Cerebellar nuclear complex (tissue), 1 donor: ENCODE data around the gene APAF1.
A peak's percentile ranks its signal among the peaks of the same experiment; 100 is the strongest.
"Not testable (repeated sequence)": the region's sequence is repeated elsewhere in the genome, so short reads cannot be mapped to it uniquely, and the experiment has no call there.

ENCODE experiments used
- DNase-seq, 2 experiments: peaks; one replicate each; lab custom pipeline; 2025; lab: John Stamatoyannopoulos, UW

The APAF1 gene, protein sequence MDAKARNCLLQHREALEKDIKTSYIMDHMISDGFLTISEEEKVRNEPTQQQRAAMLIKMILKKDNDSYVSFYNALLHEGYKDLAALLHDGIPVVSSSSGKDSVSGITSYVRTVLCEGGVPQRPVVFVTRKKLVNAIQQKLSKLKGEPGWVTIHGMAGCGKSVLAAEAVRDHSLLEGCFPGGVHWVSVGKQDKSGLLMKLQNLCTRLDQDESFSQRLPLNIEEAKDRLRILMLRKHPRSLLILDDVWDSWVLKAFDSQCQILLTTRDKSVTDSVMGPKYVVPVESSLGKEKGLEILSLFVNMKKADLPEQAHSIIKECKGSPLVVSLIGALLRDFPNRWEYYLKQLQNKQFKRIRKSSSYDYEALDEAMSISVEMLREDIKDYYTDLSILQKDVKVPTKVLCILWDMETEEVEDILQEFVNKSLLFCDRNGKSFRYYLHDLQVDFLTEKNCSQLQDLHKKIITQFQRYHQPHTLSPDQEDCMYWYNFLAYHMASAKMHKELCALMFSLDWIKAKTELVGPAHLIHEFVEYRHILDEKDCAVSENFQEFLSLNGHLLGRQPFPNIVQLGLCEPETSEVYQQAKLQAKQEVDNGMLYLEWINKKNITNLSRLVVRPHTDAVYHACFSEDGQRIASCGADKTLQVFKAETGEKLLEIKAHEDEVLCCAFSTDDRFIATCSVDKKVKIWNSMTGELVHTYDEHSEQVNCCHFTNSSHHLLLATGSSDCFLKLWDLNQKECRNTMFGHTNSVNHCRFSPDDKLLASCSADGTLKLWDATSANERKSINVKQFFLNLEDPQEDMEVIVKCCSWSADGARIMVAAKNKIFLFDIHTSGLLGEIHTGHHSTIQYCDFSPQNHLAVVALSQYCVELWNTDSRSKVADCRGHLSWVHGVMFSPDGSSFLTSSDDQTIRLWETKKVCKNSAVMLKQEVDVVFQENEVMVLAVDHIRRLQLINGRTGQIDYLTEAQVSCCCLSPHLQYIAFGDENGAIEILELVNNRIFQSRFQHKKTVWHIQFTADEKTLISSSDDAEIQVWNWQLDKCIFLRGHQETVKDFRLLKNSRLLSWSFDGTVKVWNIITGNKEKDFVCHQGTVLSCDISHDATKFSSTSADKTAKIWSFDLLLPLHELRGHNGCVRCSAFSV (N-terminal part only)

DNA sequence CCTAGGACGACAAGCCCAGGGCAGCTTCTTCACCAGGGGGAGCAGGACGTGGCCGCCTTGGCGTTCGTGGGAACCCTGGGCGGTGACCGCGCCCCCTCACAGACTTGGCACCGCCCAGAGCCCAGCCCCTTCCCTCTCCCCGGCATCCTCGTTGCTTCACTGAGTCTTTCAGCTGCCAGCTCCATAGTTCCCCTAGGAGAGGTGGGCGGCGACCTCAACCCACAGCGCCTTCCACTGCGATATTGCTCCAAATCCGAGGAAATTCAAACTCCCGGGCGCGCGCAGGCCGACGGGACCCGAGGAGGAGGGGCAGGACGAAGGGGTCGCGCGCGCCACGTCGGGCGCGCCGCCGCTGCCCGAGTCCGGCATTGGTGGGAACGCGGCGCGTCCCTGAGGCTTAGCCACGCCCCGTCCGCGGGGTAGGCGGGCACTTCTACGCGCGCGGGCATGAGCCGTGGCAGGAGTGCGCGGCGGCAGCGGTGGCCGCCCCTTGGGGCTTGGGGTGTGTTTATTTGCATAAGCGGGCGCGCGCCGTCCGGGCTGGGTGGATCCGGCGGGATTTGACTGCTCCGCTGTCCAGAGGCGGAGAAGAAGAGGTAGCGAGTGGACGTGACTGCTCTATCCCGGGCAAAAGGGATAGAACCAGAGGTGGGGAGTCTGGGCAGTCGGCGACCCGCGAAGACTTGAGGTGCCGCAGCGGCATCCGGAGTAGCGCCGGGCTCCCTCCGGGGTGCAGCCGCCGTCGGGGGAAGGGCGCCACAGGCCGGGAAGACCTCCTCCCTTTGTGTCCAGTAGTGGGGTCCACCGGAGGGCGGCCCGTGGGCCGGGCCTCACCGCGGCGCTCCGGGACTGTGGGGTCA is at the start of gene APAF1, which contains the start of gene IKBIP:
APAF1 (plus strand) TSS at position 579 of the 860 bp plus-strand sequence. CDS start 3,070 bp downstream, outside the sequence.
IKBIP (minus strand) TSS at position 77 of the 860 bp plus-strand sequence. CDS start 87 bp downstream, outside the sequence.
- DNase-seq: peak in 1 of 2 experiments; percentile 56

DNA sequence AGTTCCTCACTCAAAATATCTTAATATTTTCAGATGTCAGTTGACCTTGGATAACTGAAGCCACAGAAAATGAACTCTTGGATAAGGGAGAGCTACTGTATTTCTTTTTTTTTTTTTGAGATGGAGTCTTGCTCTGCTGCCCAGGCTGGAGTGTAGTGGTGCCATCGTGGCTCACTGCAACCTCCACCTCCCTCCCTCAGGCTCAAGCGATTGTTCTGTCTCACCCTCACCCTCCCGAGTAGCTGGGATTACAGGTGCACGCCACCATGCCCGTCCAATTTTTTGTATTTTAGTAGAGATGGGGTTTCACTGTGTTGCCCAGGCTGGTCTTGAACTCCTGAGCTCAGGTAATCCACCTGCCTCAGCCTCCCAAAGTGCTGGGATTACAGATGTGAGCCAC is 47.8 kb upstream of the APAF1 start:
- DNase-seq: not testable (repeated sequence)

DNA sequence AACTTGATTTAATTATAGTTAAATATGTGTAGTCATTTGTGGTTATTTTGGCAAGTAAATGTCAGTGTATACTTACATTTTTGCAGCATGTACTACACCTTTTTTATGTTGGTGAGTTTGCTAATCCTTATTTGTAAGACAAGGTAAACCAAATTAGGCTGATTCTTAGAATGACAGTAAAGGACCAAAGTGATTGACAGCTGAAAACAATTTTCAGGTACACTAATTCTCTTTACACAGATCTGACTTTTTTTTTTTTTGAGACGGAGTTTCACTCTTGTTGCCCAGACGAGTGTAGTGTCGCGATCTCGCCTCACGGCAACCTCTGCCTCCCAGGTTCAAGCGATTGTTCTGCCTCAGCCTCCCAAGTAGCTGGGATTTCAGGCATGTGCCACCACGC is 43.2 kb upstream of the APAF1 start:
- no peak for DNase-seq

- DNase-seq: no peak
Measured at GRCh38 chr12:98606359-98606988, 38.6 kb upstream of the APAF1 start.

- no peak for DNase-seq
Measured at GRCh38 chr12:98610596-98610995, 34.5 kb upstream of the APAF1 start.

- no peak for DNase-seq
Measured at GRCh38 chr12:98612696-98613334, 32.3 kb upstream of the APAF1 start.

DNA sequence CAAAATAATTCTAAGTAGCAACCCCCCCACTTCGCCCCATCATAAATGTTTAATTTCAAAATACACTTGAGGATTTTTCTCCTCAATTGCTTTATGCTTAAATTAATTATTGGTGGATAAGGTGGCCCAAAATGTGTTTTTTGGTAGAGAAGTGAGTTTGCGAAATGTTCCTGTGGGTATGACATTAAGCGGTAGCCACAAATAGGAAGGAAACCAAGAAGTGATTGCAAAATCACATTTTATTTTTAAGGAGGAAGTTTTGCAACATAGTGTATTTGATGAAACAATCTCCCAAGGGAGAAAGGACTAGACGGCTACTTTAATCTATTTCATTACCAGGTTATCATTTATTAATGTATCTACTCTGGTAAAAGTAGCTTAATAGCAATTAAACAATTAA is 26.1 kb upstream of the APAF1 start:
- no peak for DNase-seq

DNA sequence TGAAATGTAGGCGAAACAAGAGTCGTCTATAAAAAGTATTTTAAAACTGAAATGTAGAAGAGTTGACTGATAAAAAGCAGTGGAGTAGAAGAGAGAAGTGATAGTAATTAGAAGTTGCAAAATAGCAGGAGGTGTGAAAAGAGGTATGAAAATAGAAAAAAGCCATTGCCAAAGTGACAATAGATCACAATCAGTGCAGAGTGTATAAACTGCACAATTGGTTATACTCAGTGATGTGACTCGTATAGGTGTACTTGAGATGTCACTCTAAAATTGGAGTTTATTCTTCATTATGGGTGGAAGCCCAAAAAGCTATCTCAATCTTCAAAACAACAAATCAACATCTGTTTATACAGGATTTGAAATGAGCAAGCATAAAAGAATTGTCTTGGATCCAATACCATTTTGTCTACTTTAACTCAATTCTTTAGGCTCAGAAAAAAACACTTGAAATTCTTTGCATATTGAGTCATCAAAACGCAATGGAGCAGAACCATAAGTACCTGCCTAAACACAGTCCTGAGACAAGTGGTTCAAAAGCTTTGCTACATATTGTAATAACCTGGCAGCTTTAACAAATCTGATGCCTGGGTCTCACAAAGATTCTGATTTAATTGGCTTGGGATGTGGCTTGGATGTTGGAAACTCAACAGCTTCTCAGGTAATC is 9.3 kb upstream of the APAF1 start:
- no peak for DNase-seq

DNA sequence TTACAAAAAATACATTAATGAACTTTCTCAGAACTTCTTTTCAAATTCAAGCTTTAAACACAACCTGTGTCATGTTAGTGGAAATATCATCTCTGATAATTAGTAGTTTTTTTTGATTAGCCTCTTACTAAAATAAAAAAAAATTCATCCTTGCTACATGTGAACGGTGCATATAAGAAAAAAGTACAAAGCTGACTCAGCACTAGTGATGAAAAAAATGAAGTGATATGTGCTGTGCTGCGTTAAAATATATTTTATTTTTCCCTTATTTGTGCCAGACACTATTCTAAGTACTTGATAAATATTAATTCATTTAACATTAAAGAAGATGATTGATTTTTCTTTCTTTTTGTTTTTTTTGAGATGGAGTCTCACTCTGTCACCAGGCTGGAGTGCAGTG is 8.0 kb upstream of the APAF1 start:
- no peak for DNase-seq

- DNase-seq: no peak
Measured at GRCh38 chr12:98638009-98638408, 7.1 kb upstream of the APAF1 start.

GRCh38 chr12:98639491-98639890 is 5.6 kb upstream of the APAF1 start:
- DNase-seq: no peak

GRCh38 chr12:98642801-98643200 is 2.3 kb upstream of the APAF1 start:
- not testable (repeated sequence) for DNase-seq

GRCh38 chr12:98644433-98644711 is 718 bp upstream of the APAF1 start:
- DNase-seq: no peak

GRCh38 chr12:98645572-98646067 is 530 bp downstream of the APAF1 start:
- no peak for DNase-seq

DNA sequence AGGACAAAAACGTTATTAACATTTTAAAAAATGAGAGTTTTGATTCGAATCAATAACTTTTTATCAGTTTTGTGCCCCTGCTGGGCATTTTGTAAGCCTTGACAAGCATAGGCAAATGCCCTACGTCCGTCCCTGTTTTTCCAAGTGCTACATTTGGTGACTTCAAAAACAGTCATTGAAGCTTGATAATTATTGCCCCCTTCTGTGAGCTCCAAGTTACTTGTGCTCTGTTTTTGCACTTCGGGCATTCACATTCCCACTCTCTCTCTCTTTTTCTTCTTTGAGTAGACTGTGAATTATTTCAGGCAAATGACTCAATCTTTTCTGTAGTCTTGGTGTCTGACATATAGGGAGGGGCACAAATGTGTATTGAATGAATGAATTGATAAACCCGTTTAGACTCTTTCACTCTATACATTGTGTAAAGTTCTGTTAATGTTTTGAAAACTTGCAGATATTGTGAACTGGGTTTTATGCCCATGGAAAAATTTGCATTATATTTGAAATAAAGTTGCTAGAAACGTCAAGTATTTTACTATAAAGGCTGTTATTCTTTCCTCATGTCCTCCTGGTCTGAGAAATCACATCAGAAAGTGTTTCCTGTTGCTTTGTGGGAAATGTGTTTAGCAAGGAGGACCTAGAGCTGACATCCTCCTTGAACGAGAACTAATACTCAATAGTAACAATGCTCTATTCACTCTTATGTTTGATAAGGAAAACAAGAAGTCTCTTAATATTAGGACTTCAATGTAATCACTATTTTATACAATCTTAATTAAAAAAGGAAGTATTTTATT is 1.4 kb downstream of the APAF1 start:
- no peak for DNase-seq

- no peak for DNase-seq
Measured at GRCh38 chr12:98651328-98651727, 6.2 kb downstream of the APAF1 start.

DNA sequence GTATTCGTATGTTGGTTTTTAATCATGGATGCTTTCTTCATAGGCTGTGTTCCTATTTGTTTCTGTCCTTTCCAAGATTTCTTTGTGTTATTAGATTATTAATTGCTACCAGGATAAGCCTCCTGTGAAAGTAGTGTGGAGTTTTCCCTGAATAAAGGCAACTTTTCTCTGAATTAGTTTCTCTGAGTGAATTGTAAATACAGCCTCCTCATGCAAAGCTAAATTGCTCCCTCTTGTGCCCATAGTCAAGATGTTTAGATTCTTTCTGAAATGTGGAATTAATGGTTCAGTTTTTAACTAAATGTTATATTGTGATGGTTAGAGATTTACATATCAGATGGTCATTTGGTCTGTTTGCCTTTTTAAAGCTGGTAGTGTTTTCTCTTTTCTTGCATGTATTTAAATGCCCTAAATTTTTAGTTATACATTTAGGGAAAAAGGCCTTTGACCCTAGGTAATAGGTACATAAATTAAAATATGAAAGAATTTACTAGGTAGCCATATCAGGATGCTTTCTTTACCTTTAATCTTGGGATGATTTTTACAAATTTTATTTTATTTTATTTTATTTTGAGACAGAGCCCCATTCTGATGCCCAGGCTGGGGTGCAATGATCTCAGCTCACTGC is 8.9 kb downstream of the APAF1 start:
- no peak for DNase-seq

GRCh38 chr12:98656289-98657101 is 11.4 kb downstream of the APAF1 start:
- DNase-seq: no peak
